ENCODE data around the gene GATA2. TPM values are rescaled to one million over a fixed set of nuclear protein-coding genes. Genes with fewer than 3 reads are reported as not detected.
A peak's percentile ranks its signal among the peaks of the same experiment; 100 is the strongest.

GATA2 gene
- polyA plus RNA-seq, 4 donors: 0.67 to 15.2 (median 1.1) TPM

DNA sequence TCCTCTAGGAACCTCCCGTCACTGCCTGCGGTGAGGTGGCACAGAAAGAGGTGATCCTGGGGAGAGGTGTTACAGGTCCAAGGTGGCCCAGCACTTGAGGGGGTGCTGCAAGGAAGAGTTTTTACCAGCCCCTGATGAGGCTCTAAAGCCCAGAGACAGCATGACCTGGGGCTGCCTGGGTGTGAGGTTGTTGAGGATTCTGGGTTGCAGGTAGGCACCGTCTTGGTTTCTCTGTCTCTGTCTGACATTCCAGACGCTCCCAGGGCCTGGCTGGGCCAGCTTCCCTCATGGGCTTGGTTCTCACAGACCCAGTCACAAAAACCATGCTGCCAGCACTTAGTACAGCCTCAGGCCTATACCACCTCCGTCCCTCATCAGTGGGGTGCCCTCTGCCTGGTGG is 57.4 kb downstream of the GATA2 start:
- H3K4me1 ChIP-seq (ENCODE audit: control insufficient read depth in 3 of 3, insufficient read depth in 2 of 3, low read depth in 1 of 3, low read length in 2 of 3): peaks cover 0 to 10% (median 0%) of the 10 kb centered on the region in 3 donors
- DNase-seq (no peak), FAIRE-seq (no peak)
- 79 to 85% (median 81%) methylated on average over 5 of the region's 5 CpGs for WGBS, 3 donors
- H3K4me3 ChIP-seq (ENCODE audit: low read depth in 1 of 3, low read length in 3 of 3): no peak overlapping the region
- H3K27me3 ChIP-seq (ENCODE audit: control insufficient read depth in 3 of 3, insufficient read depth in 3 of 3, low read length in 3 of 3): peaks cover 2 to 57% (median 22%) of the 10 kb centered on the region in 3 donors
- no peak overlapping the region for H3K27ac ChIP-seq (ENCODE audit: low read depth in 1 of 3, low read length in 2 of 3)
- H3K9me3 ChIP-seq (ENCODE audit: control insufficient read depth in 2 of 2, insufficient read depth in 1 of 2, low read depth in 1 of 2, low read length in 1 of 2): no peaks in the 10 kb centered on the region
- H3K36me3 ChIP-seq (ENCODE audit: control insufficient read depth in 3 of 3, insufficient read depth in 2 of 3, low read depth in 1 of 3, low read length in 3 of 3): no peaks in the 10 kb centered on the region

- Histone ChIP-seq H3K27ac (ENCODE audit: low read depth in 1 of 3, low read length in 2 of 3) (no peak overlapping the region), H3K4me3 (ENCODE audit: low read depth in 1 of 3, low read length in 3 of 3) (no peak overlapping the region), H3K36me3 (ENCODE audit: control insufficient read depth in 3 of 3, insufficient read depth in 2 of 3, low read depth in 1 of 3, low read length in 3 of 3) (no peaks in the 10 kb centered on the region), H3K9me3 (ENCODE audit: control insufficient read depth in 2 of 2, insufficient read depth in 1 of 2, low read depth in 1 of 2, low read length in 1 of 2) (no peaks in the 10 kb centered on the region), H3K4me1 (ENCODE audit: control insufficient read depth in 3 of 3, insufficient read depth in 2 of 3, low read depth in 1 of 3, low read length in 2 of 3) (peaks cover 0 to 10% (median 0%) of the 10 kb centered on the region in 3 donors), H3K27me3 (ENCODE audit: control insufficient read depth in 3 of 3, insufficient read depth in 3 of 3, low read length in 3 of 3) (peaks cover 3 to 57% (median 22%) of the 10 kb centered on the region in 3 donors)
- no peak for FAIRE-seq
- 70 to 85% (median 80%) methylated on average over 6 of the region's 6 CpGs for WGBS, 3 donors
- no peak for DNase-seq
Measured at GRCh38 chr3:128435058-128435457, 57.9 kb downstream of the GATA2 start.

DNA sequence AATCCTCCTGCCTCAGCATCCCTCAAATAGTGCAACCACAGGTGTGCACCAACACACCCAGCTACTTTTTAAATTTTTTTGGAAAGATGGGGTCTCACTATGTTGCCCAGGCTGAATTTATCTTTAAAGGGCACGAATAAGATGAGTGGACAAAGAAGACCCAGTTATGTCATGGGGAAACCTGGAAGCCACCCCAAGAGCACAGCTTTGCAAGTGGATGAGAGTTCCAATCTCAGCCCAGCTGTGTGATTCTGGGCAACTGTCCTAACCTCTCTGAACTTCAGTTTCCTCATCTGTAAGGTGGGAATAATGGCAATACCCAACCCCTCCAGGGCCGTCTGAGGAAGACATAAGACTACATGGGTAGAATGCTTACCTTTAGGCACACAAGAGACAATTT is 58.5 kb downstream of the GATA2 start:
- FAIRE-seq (no peak), DNase-seq (no peak)
- no peak overlapping the region for H3K27ac ChIP-seq (ENCODE audit: low read depth in 1 of 3, low read length in 2 of 3)
- H3K27me3 ChIP-seq (ENCODE audit: control insufficient read depth in 3 of 3, insufficient read depth in 3 of 3, low read length in 3 of 3): peaks cover 3 to 56% (median 20%) of the 10 kb centered on the region in 3 donors
- no peaks in the 10 kb centered on the region for H3K36me3 ChIP-seq (ENCODE audit: control insufficient read depth in 3 of 3, insufficient read depth in 2 of 3, low read depth in 1 of 3, low read length in 3 of 3)
- H3K4me3 ChIP-seq (ENCODE audit: low read depth in 1 of 3, low read length in 3 of 3): no peak overlapping the region
- no peaks in the 10 kb centered on the region for H3K9me3 ChIP-seq (ENCODE audit: control insufficient read depth in 2 of 2, insufficient read depth in 1 of 2, low read depth in 1 of 2, low read length in 1 of 2)
- H3K4me1 ChIP-seq (ENCODE audit: control insufficient read depth in 3 of 3, insufficient read depth in 2 of 3, low read depth in 1 of 3, low read length in 2 of 3): peaks cover 0 to 10% (median 0%) of the 10 kb centered on the region in 3 donors
- 75 to 89% (median 82%) methylated on average over 2 of the region's 2 CpGs for WGBS, 3 donors

- 30 to 54% (median 37%) methylated on average over 2 of the region's 2 CpGs for WGBS, 3 donors
- Histone ChIP-seq H3K4me3 (ENCODE audit: low read depth in 1 of 3, low read length in 3 of 3) (no peak overlapping the region), H3K27ac (ENCODE audit: low read depth in 1 of 3, low read length in 2 of 3) (no peak overlapping the region), H3K27me3 (ENCODE audit: control insufficient read depth in 3 of 3, insufficient read depth in 3 of 3, low read length in 3 of 3) (peaks cover 3 to 51% (median 20%) of the 10 kb centered on the region in 3 donors), H3K9me3 (ENCODE audit: control insufficient read depth in 2 of 2, insufficient read depth in 1 of 2, low read depth in 1 of 2, low read length in 1 of 2) (no peaks in the 10 kb centered on the region), H3K4me1 (ENCODE audit: control insufficient read depth in 3 of 3, insufficient read depth in 2 of 3, low read depth in 1 of 3, low read length in 2 of 3) (peaks cover 0 to 10% (median 0%) of the 10 kb centered on the region in 3 donors), H3K36me3 (ENCODE audit: control insufficient read depth in 3 of 3, insufficient read depth in 2 of 3, low read depth in 1 of 3, low read length in 3 of 3) (no peaks in the 10 kb centered on the region)
- no peak for DNase-seq
- FAIRE-seq: no peak
Measured at GRCh38 chr3:128433837-128434165, 59.2 kb downstream of the GATA2 start.

GRCh38 chr3:128432971-128433836 is 59.8 kb downstream of the GATA2 start:
- H3K4me3 ChIP-seq (ENCODE audit: low read depth in 1 of 3, low read length in 3 of 3): no peak overlapping the region
- no peaks in the 10 kb centered on the region for H3K36me3 ChIP-seq (ENCODE audit: control insufficient read depth in 3 of 3, insufficient read depth in 2 of 3, low read depth in 1 of 3, low read length in 3 of 3)
- H3K9me3 ChIP-seq (ENCODE audit: control insufficient read depth in 2 of 2, insufficient read depth in 1 of 2, low read depth in 1 of 2, low read length in 1 of 2): no peaks in the 10 kb centered on the region
- H3K27me3 ChIP-seq (ENCODE audit: control insufficient read depth in 3 of 3, insufficient read depth in 3 of 3, low read length in 3 of 3): peaks cover 3 to 47% (median 20%) of the 10 kb centered on the region in 3 donors
- peak in 1 of 2 donors; percentile 35 for DNase-seq
- H3K27ac ChIP-seq (ENCODE audit: low read depth in 1 of 3, low read length in 2 of 3): no peak overlapping the region
- peaks cover 0 to 10% (median 0%) of the 10 kb centered on the region in 3 donors for H3K4me1 ChIP-seq (ENCODE audit: control insufficient read depth in 3 of 3, insufficient read depth in 2 of 3, low read depth in 1 of 3, low read length in 2 of 3)
- no peak for FAIRE-seq
- 14 to 24% (median 19%) methylated on average over 28 to 53 of the region's 53 CpGs for WGBS, 3 donors

DNA sequence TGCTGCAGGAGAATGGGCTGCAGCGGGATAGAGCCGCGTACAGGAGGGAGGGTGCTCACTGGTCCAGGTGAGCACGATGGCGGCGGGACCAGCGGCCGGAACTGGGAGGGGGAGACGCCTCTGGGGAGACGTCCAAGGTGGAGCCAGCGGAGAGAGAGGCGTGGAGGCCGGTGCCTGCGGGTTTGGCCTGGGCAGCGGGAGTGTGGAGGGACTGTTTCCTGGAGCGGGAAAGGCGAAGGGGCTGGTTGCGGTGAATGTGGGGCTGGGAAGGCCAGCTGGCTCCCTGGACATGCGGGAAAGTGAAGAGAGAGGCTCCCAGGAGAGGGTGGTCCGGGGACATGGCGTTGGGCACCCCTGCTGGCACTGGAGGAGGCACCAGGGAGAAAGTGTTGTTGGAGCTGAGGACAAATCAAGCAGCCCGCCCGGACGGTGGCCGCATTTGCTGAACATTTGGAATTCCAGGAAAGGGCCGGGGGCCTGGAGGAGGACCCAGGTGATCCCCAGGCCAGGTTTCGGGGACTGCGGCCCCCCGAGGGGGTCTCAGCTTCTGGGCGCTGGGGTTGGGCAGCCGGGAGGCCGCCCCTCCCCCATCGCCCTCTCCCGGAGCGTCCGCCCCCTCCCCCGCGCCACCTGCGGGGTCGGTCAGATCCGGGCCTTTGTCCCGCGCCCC is 60.6 kb downstream of the GATA2 start:
- Histone ChIP-seq H3K27me3 (ENCODE audit: control insufficient read depth in 3 of 3, insufficient read depth in 3 of 3, low read length in 3 of 3) (peaks cover 3 to 45% (median 20%) of the 10 kb centered on the region in 3 donors), H3K4me1 (ENCODE audit: control insufficient read depth in 3 of 3, insufficient read depth in 2 of 3, low read depth in 1 of 3, low read length in 2 of 3) (peaks cover 0 to 10% (median 0%) of the 10 kb centered on the region in 3 donors), H3K4me3 (ENCODE audit: low read depth in 1 of 3, low read length in 3 of 3) (no peak overlapping the region), H3K36me3 (ENCODE audit: control insufficient read depth in 3 of 3, insufficient read depth in 2 of 3, low read depth in 1 of 3, low read length in 3 of 3) (no peaks in the 10 kb centered on the region), H3K27ac (ENCODE audit: low read depth in 1 of 3, low read length in 2 of 3) (no peak overlapping the region), H3K9me3 (ENCODE audit: control insufficient read depth in 2 of 2, insufficient read depth in 1 of 2, low read depth in 1 of 2, low read length in 1 of 2) (no peaks in the 10 kb centered on the region)
- DNase-seq (peak in 1 of 2 donors; percentile 35), FAIRE-seq (no peak)
- 8 to 15% (median 11%) methylated on average over 23 to 43 of the region's 43 CpGs for WGBS, 3 donors

- no peak for DNase-seq
- WGBS, 3 donors: 68 to 74% (median 71%) methylated on average over 13 of the region's 13 CpGs
- H3K9me3 ChIP-seq (ENCODE audit: control insufficient read depth in 2 of 2, insufficient read depth in 1 of 2, low read depth in 1 of 2, low read length in 1 of 2): no peaks in the 10 kb centered on the region
- peaks cover 3 to 48% (median 20%) of the 10 kb centered on the region in 3 donors for H3K27me3 ChIP-seq (ENCODE audit: control insufficient read depth in 3 of 3, insufficient read depth in 3 of 3, low read length in 3 of 3)
- no peak overlapping the region for H3K4me3 ChIP-seq (ENCODE audit: low read depth in 1 of 3, low read length in 3 of 3)
- no peak for FAIRE-seq
- no peak overlapping the region for H3K27ac ChIP-seq (ENCODE audit: low read depth in 1 of 3, low read length in 2 of 3)
- H3K4me1 ChIP-seq (ENCODE audit: control insufficient read depth in 3 of 3, insufficient read depth in 2 of 3, low read depth in 1 of 3, low read length in 2 of 3): peaks cover 0 to 10% (median 0%) of the 10 kb centered on the region in 3 donors
- no peaks in the 10 kb centered on the region for H3K36me3 ChIP-seq (ENCODE audit: control insufficient read depth in 3 of 3, insufficient read depth in 2 of 3, low read depth in 1 of 3, low read length in 3 of 3)
Measured at GRCh38 chr3:128431803-128432300, 61.1 kb downstream of the GATA2 start.

- FAIRE-seq: no peak
- Histone ChIP-seq H3K4me1 (ENCODE audit: control insufficient read depth in 3 of 3, insufficient read depth in 2 of 3, low read depth in 1 of 3, low read length in 2 of 3) (peaks cover 0 to 15% (median 0%) of the 10 kb centered on the region in 3 donors), H3K27ac (ENCODE audit: low read depth in 1 of 3, low read length in 2 of 3) (no peak overlapping the region), H3K9me3 (ENCODE audit: control insufficient read depth in 2 of 2, insufficient read depth in 1 of 2, low read depth in 1 of 2, low read length in 1 of 2) (no peaks in the 10 kb centered on the region), H3K27me3 (ENCODE audit: control insufficient read depth in 3 of 3, insufficient read depth in 3 of 3, low read length in 3 of 3) (peaks cover 3 to 44% (median 18%) of the 10 kb centered on the region in 3 donors), H3K36me3 (ENCODE audit: control insufficient read depth in 3 of 3, insufficient read depth in 2 of 3, low read depth in 1 of 3, low read length in 3 of 3) (no peaks in the 10 kb centered on the region), H3K4me3 (ENCODE audit: low read depth in 1 of 3, low read length in 3 of 3) (no peak overlapping the region)
- 62 to 80% (median 75%) methylated on average over 8 of the region's 8 CpGs for WGBS, 3 donors
- DNase-seq: no peak
Measured at GRCh38 chr3:128430731-128431130, 62.3 kb downstream of the GATA2 start.
